Fibroblast of lung (primary cell): Measurements from ENCODE around the gene BCAR3. TPM values are rescaled to one million over a fixed set of nuclear protein-coding genes. Genes with fewer than 3 reads are reported as not detected.

ENCODE experiments used
- DNase-seq, 2 donors: peaks; one replicate each; pipeline versions ENCODE4 v3.0.0 to v3.0.0-alpha.2; 2010; ENCODE audit warnings: low read depth in 2 of 2
- H2AFZ ChIP-seq: 2 replicates; pipeline ENCODE4 v1.5.1; 2012; ENCODE audit warnings: low read length, control low read depth, inconsistent platforms
- H3K27ac ChIP-seq: 2 replicates; pipeline ENCODE4 v1.5.1; 2011; ENCODE audit warnings: low read length, control low read depth; ENCODE audit not compliant: insufficient read depth
- H3K27me3 ChIP-seq: 2 replicates; pipeline ENCODE4 v1.5.1; 2011; ENCODE audit warnings: mild to moderate bottlenecking, low read length; ENCODE audit not compliant: control insufficient read depth, insufficient read depth
- H3K36me3 ChIP-seq: 2 replicates; pipeline ENCODE4 v1.5.1; 2011; ENCODE audit warnings: low read length; ENCODE audit not compliant: control insufficient read depth, insufficient read depth
- H3K4me1 ChIP-seq: 2 replicates; pipeline ENCODE4 v1.5.1; 2011; ENCODE audit warnings: low read length; ENCODE audit not compliant: control insufficient read depth, insufficient read depth; ENCODE audit errors: extremely low read depth
- H3K4me2 ChIP-seq: 2 replicates; pipeline ENCODE4 v1.5.1; 2011; ENCODE audit warnings: low read length, control low read depth; ENCODE audit not compliant: insufficient read depth; ENCODE audit errors: extremely low read depth
- H3K4me3 ChIP-seq, 4 experiments: fragments of 200-600 bp in 1 of 4; sonication (generic) in 1 of 4; replicated peaks in 1 of 4; 2 replicates each; pipeline ENCODE4 v1.5.1; 2011 to 2016; ENCODE audit warnings: low read length in 4 of 4, low read depth in 3 of 4, mild to moderate bottlenecking in 3 of 4, control low read depth in 2 of 4, inconsistent platforms in 1 of 4, mixed read lengths in 1 of 4; ENCODE audit not compliant: insufficient read depth in 1 of 4; ENCODE audit errors: control extremely low read depth in 1 of 4
- H3K79me2 ChIP-seq: 2 replicates; pipeline ENCODE4 v1.5.1; 2012; ENCODE audit warnings: mild to moderate bottlenecking, low read length, inconsistent platforms; ENCODE audit not compliant: control insufficient read depth, insufficient read depth
- H3K9ac ChIP-seq: 2 replicates; pipeline ENCODE4 v1.5.1; 2011; ENCODE audit warnings: mild to moderate bottlenecking, low read length, control low read depth; ENCODE audit not compliant: insufficient read depth
- H3K9me3 ChIP-seq: 2 replicates; pipeline ENCODE4 v1.5.1; 2012; ENCODE audit warnings: low read depth, low read length; ENCODE audit not compliant: control insufficient read depth, insufficient read depth
- H4K20me1 ChIP-seq: 2 replicates; pipeline ENCODE4 v1.5.1; 2011; ENCODE audit warnings: low read length; ENCODE audit not compliant: control insufficient read depth, insufficient read depth; ENCODE audit errors: extremely low read depth
- EZH2 ChIP-seq: IDR thresholded peaks from 2 replicates; pipeline ENCODE4 v1.5.1; 2012; ENCODE audit warnings: low read length, control low read depth, mild to moderate bottlenecking; ENCODE audit errors: missing control alignments
- polyA plus RNA-seq, 2 donors: library from polyadenylated mRNA; depleted of rRNA in 1 of 2; stranded (reverse) in 1 of 2; unstranded in 1 of 2; fragments of >200 nt; gene quantifications; 2 replicates each; pipeline ENCODE4 v1.2.1, GENCODE V29; 2011 to 2012; ENCODE audit warnings: missing spikeins in 1 of 2
- total RNA-seq: library from RNA; depleted of rRNA; stranded (reverse); fragments of >200 nt; gene quantifications from 2 replicates; pipeline ENCODE4 v1.2.1, GENCODE V29; 2014
- TF ChIP-seq, protein P1 (sequence below), 2 donors: IDR thresholded peaks in 1 of 2; conservative IDR thresholded peaks in 1 of 2; 1 replicate in 1 of 2; 2 replicates in 1 of 2; pipeline ENCODE4 v1.5.1; 2011 to 2012; ENCODE audit warnings: low read length in 2 of 2, control low read depth in 1 of 2, inconsistent platforms in 1 of 2, low read depth in 1 of 2, mild to moderate bottlenecking in 1 of 2

Gene BCAR3
- total and polyA plus RNA-seq, 2 donors (not counting 1 experiment from before 2014, with no cell fraction given), result 12.6 to 35.2 TPM

DNA sequence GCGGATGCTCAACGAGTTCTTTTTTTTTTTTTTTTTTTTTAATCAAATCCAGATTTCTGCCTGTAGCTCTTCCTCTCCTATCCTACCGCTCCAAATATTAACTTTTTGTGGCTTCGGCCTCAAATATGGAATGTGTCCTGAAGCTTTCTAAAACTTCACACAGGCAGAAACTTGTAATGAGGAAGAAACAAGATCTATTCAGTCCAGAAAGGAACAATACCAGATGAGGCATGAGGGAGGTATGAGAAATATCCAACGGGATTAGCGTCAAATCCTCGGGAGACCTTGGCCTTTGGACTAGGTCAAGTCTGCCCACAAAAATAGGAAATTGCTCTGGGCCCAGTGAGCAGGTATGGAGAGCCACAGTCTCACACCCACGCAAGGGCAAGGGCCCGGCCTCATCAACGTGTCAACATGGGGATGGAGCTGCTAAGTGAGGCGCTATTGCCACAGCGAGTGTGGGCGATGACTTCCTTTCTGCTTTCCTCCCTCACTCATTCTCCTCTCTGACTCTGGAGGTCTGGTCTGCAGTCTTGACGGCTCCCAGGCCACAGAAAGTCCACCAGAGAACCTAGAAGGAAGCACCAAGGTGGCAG lies 66.6 kb downstream of the BCAR3 start:
- Histone ChIP-seq H4K20me1 (no peaks in the 10 kb centered on the region), H3K79me2 (peaks cover 90% of the 10 kb centered on the region), H3K27ac (peak overlapping the region; percentile 47), H3K9me3 (no peaks in the 10 kb centered on the region), H3K4me3 (no peak overlapping the region), H3K4me1 (peaks cover 34% of the 10 kb centered on the region), H2AFZ (no peak overlapping the region), H3K27me3 (no peaks in the 10 kb centered on the region), H3K4me2 (no peak overlapping the region), H3K36me3 (peaks cover 3% of the 10 kb centered on the region), H3K9ac (no peak overlapping the region)
- TF ChIP-seq EZH2, result no peak
- TF ChIP-seq, protein P1, sequence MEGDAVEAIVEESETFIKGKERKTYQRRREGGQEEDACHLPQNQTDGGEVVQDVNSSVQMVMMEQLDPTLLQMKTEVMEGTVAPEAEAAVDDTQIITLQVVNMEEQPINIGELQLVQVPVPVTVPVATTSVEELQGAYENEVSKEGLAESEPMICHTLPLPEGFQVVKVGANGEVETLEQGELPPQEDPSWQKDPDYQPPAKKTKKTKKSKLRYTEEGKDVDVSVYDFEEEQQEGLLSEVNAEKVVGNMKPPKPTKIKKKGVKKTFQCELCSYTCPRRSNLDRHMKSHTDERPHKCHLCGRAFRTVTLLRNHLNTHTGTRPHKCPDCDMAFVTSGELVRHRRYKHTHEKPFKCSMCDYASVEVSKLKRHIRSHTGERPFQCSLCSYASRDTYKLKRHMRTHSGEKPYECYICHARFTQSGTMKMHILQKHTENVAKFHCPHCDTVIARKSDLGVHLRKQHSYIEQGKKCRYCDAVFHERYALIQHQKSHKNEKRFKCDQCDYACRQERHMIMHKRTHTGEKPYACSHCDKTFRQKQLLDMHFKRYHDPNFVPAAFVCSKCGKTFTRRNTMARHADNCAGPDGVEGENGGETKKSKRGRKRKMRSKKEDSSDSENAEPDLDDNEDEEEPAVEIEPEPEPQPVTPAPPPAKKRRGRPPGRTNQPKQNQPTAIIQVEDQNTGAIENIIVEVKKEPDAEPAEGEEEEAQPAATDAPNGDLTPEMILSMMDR (conservative IDR thresholded peaks at IDR 0.05 in 1 of 2, IDR thresholded peaks at IDR 0.05 in 1 of 2; ENCODE audit: low read depth in 1 of 2, low read length in 2 of 2), result no peak
- peak in 1 of 2 donors; percentile 89 for DNase-seq

GRCh38 chr1:93614541-93614940 lies 67.1 kb downstream of the BCAR3 start:
- H4K20me1 ChIP-seq, result no peaks in the 10 kb centered on the region

DNA sequence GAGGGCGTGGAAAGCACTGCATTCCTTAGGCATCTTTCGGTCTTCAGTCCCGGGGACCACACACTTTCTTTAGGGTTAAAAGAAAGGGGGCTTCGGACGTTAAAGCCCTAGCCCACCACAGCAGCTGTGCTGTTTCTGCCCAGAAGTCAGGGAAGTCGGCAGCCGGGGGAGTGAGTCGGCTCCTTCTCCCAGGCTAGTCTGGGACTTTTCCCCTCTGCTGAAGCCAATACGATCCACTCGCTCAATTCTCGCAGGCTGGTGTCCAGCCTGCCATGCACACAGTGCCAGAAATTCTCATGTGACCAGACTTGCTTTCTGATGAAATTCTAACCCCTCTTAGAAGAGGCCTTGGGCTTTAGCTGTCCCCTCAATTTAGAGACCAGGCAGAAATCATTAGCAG lies 67.7 kb downstream of the BCAR3 start:
- Histone ChIP-seq H3K9me3 (no peaks in the 10 kb centered on the region), H3K36me3 (peaks cover 3% of the 10 kb centered on the region), H2AFZ (no peak overlapping the region), H3K79me2 (peaks cover 92% of the 10 kb centered on the region), H3K4me3 (peak overlapping the region; percentile 15 to 63 (median 38)), H3K9ac (no peak overlapping the region), H3K27me3 (no peaks in the 10 kb centered on the region), H3K4me1 (peaks cover 30% of the 10 kb centered on the region), H4K20me1 (no peaks in the 10 kb centered on the region), H3K27ac (peak overlapping the region; percentile 6), H3K4me2 (peak overlapping the region; percentile 60)
- TF ChIP-seq, protein P1 (conservative IDR thresholded peaks at IDR 0.05 in 1 of 2, IDR thresholded peaks at IDR 0.05 in 1 of 2; ENCODE audit: low read depth in 1 of 2, low read length in 2 of 2), result peak in 1 of 2 donors; percentile 0
- no peak for TF ChIP-seq EZH2
- peak; percentile 69 to 79 for DNase-seq

More at GRCh38 chr1:93614541-93614940, 67.1 kb downstream of the BCAR3 start:
- DNase-seq, result no peak
- H3K4me2 ChIP-seq, result no peak overlapping the region
- no peak overlapping the region for H3K4me3 ChIP-seq
- H3K4me1 ChIP-seq, result peaks cover 29% of the 10 kb centered on the region
- peaks cover 3% of the 10 kb centered on the region for H3K36me3 ChIP-seq
- H3K9me3 ChIP-seq, result no peaks in the 10 kb centered on the region
- H3K27me3 ChIP-seq, result no peaks in the 10 kb centered on the region
- peaks cover 90% of the 10 kb centered on the region for H3K79me2 ChIP-seq
- no peak for TF ChIP-seq EZH2
- TF ChIP-seq, protein P1 (conservative IDR thresholded peaks at IDR 0.05 in 1 of 2, IDR thresholded peaks at IDR 0.05 in 1 of 2; ENCODE audit: low read depth in 1 of 2, low read length in 2 of 2), result no peak
- no peak overlapping the region for H3K27ac ChIP-seq
- no peak overlapping the region for H3K9ac ChIP-seq
- H2AFZ ChIP-seq, result no peak overlapping the region
